ENCODE data around the gene EPHA2. TPM values are rescaled to one million over a fixed set of nuclear protein-coding genes. Genes with fewer than 3 reads are reported as not detected.

Gene EPHA2
- total RNA-seq: under 1 TPM in 2 of 5 experiments, not detected in 3; 0.59 to 0.61 TPM
- under 1 TPM in 1 of 2 donors, not detected in 1; 0.30 TPM for polyA plus RNA-seq
- 0.40 reads per million for total RNA-seq

GRCh38 chr1:16155537-16156410, at the start of gene EPHA2:
Gene EPHA2, minus strand, starts transcription at chr1:16156069. Its CDS starts 137 bp downstream, at chr1:16155932.
- H3K4me1 Mint-ChIP-seq: peaks cover 27 to 80% (median 55%) of the 10 kb centered on the region in 7 donors
- no peaks in the 10 kb centered on the region for H3K27me3 ChIP-seq (ENCODE audit: control insufficient read depth in 2 of 2, insufficient read depth in 2 of 2, low read length in 2 of 2)
- ATAC-seq: peak; percentile 20
- intact Hi-C loops (cut with micrococcal nuclease): loop anchor here in 1 of 2 donors (2.0 kb wide), 1 partner anchor 77 kb away; no protein-coding TSS in a partner anchor
- no peak for DNase-seq
- peak within 1 kb of the TSS in 6 of 9 donors; percentile 46 to 93 (median 70) for H3K27ac Mint-ChIP-seq
- H3K9me3 ChIP-seq (ENCODE audit: control insufficient read depth in 2 of 3, low read length in 3 of 3): no peaks in the 10 kb centered on the region
- ChIA-PET CTCF (interaction anchor here (0.8 to 1.1 kb wide), 3 partner anchors 31 to 77 kb away, joined by 4 to 8 read pairs (median 5); no protein-coding TSS in a partner anchor), POLR2A (interaction anchor here (0.6 to 1.4 kb wide), 3 partner anchors 13 to 340 kb away, joined by 3 to 5 read pairs (median 4); no protein-coding TSS in a partner anchor)
- peak within 1 kb of the TSS; percentile 51 for H3K4me3 ChIP-seq (ENCODE audit: low read length)
- H3K36me3 Mint-ChIP-seq: no peaks in the 10 kb centered on the region
- no peaks in the 10 kb centered on the region for H3K36me3 ChIP-seq (ENCODE audit: control insufficient read depth in 2 of 3, insufficient read depth in 3 of 3, low read length in 3 of 3)
- H3K4me1 ChIP-seq (ENCODE audit: control insufficient read depth in 2 of 2, insufficient read depth in 2 of 2, low read length in 2 of 2): peaks cover 24 to 38% of the 10 kb centered on the region in 2 donors
- H3K27ac ChIP-seq (ENCODE audit: low read depth, low read length): no peak within 1 kb of the TSS
- H3K9me3 Mint-ChIP-seq: no peaks in the 10 kb centered on the region
- peaks cover 0 to 61% (median 3%) of the 10 kb centered on the region in 5 donors for H3K27me3 Mint-ChIP-seq
- H3K4me3 Mint-ChIP-seq: peak within 1 kb of the TSS; percentile 33 to 86 (median 73)

- ATAC-seq (no peak), DNase-seq (no peak)
- peak overlapping the region; percentile 81 for H3K27ac ChIP-seq (ENCODE audit: low read depth, low read length)
- H3K9me3 ChIP-seq (ENCODE audit: control insufficient read depth in 2 of 3, low read length in 3 of 3): no peaks in the 10 kb centered on the region
- Mint-ChIP-seq H3K9me3 (peaks cover 0 to 2% (median 0%) of the 10 kb centered on the region in 11 donors), H3K27me3 (no peaks in the 10 kb centered on the region), H3K36me3 (peaks cover 0 to 11% (median 11%) of the 10 kb centered on the region in 5 donors), H3K4me1 (peaks cover 7 to 17% (median 13%) of the 10 kb centered on the region in 7 donors), H3K4me3 (peak overlapping the region in 4 of 10 donors; percentile 13 to 55 (median 20)), H3K27ac (peak overlapping the region in 2 of 9 donors; percentile 51 to 56)
- no peak overlapping the region for H3K4me3 ChIP-seq (ENCODE audit: low read length)
- intact Hi-C loops (cut with micrococcal nuclease): loop anchor here (1.0 to 10.0 kb wide), 9 partner anchors 39 to 709 kb away; partner anchors contain the start of genes DDI2 (in 1 of the 2), FBXO42 (in 1 of the 2), NBPF1 (in 1 of the 2) and NECAP2 (in 1 of the 2)
- H3K27me3 ChIP-seq (ENCODE audit: control insufficient read depth in 2 of 2, insufficient read depth in 2 of 2, low read length in 2 of 2): no peaks in the 10 kb centered on the region
- H3K4me1 ChIP-seq (ENCODE audit: control insufficient read depth in 2 of 2, insufficient read depth in 2 of 2, low read length in 2 of 2): peaks cover 9 to 15% of the 10 kb centered on the region in 2 donors
- CTCF ChIA-PET: interaction anchor here (1.2 to 3.0 kb wide), 6 partner anchors 16 to 126 kb away, joined by 3 to 16 read pairs (median 4); partner anchors contain the start of gene CPLANE2
- peaks cover 0 to 13% (median 0%) of the 10 kb centered on the region in 3 experiments for H3K36me3 ChIP-seq (ENCODE audit: control insufficient read depth in 2 of 3, insufficient read depth in 3 of 3, low read length in 3 of 3)
- POLR2A ChIA-PET: interaction anchor here (0.6 to 1.9 kb wide), 4 partner anchors 11 to 43 kb away, joined by 3 to 17 read pairs (median 4); no protein-coding TSS in a partner anchor
Measured at GRCh38 chr1:16205334-16205671, 49.4 kb upstream of the EPHA2 start.

GRCh38 chr1:16204634-16205333, 48.9 kb upstream of the EPHA2 start:
- ChIA-PET CTCF (interaction anchor here (1.2 to 3.0 kb wide), 6 partner anchors 17 to 125 kb away, joined by 3 to 16 read pairs (median 4); partner anchors contain the start of gene CPLANE2), POLR2A (interaction anchor here (0.6 to 1.5 kb wide), 2 partner anchors 39 to 43 kb away, joined by 3 to 5 read pairs; no protein-coding TSS in a partner anchor)
- H3K27me3 Mint-ChIP-seq: no peaks in the 10 kb centered on the region
- peak overlapping the region in 6 of 10 donors; percentile 48 to 69 (median 53) for H3K4me3 Mint-ChIP-seq
- Histone ChIP-seq H3K4me3 (ENCODE audit: low read length) (no peak overlapping the region), H3K27me3 (ENCODE audit: control insufficient read depth in 2 of 2, insufficient read depth in 2 of 2, low read length in 2 of 2) (no peaks in the 10 kb centered on the region), H3K36me3 (ENCODE audit: control insufficient read depth in 2 of 3, insufficient read depth in 3 of 3, low read length in 3 of 3) (peaks cover 0 to 16% (median 0%) of the 10 kb centered on the region in 3 experiments), H3K27ac (ENCODE audit: low read depth, low read length) (no peak overlapping the region), H3K4me1 (ENCODE audit: control insufficient read depth in 2 of 2, insufficient read depth in 2 of 2, low read length in 2 of 2) (peaks cover 9 to 15% of the 10 kb centered on the region in 2 donors), H3K9me3 (ENCODE audit: control insufficient read depth in 2 of 3, low read length in 3 of 3) (no peaks in the 10 kb centered on the region)
- peaks cover 0 to 2% (median 0%) of the 10 kb centered on the region in 11 donors for H3K9me3 Mint-ChIP-seq
- intact Hi-C loops (cut with micrococcal nuclease): loop anchor here (1.0 to 10.0 kb wide), 9 partner anchors 40 to 710 kb away; partner anchors contain the start of genes DDI2 (in 1 of the 2), FBXO42 (in 1 of the 2), NBPF1 (in 1 of the 2) and NECAP2 (in 1 of the 2)
- ATAC-seq: no peak
- peak overlapping the region in 5 of 9 donors; percentile 17 to 87 (median 65) for H3K27ac Mint-ChIP-seq
- peaks cover 0 to 11% (median 11%) of the 10 kb centered on the region in 5 donors for H3K36me3 Mint-ChIP-seq
- peak in 4 of 9 donors; percentile 20 to 38 (median 30) for DNase-seq
- peaks cover 7 to 17% (median 13%) of the 10 kb centered on the region in 7 donors for H3K4me1 Mint-ChIP-seq

GRCh38 chr1:16204216-16204615, 48.3 kb upstream of the EPHA2 start:
- H3K9me3 Mint-ChIP-seq: peaks cover 0 to 2% (median 0%) of the 10 kb centered on the region in 11 donors
- no peak overlapping the region for H3K4me3 ChIP-seq (ENCODE audit: low read length)
- intact Hi-C loops (cut with micrococcal nuclease): loop anchor here in 1 of 2 donors (10.0 kb wide), 2 partner anchors 411 to 711 kb away; partner anchors contain the start of gene NBPF1
- peaks cover 0 to 11% (median 11%) of the 10 kb centered on the region in 5 donors for H3K36me3 Mint-ChIP-seq
- POLR2A ChIA-PET: interaction anchor here (1.4 kb wide), 1 partner anchor 14 kb away, joined by 3 read pairs; no protein-coding TSS in a partner anchor
- ATAC-seq (no peak), DNase-seq (no peak)
- no peaks in the 10 kb centered on the region for H3K9me3 ChIP-seq (ENCODE audit: control insufficient read depth in 2 of 3, low read length in 3 of 3)
- CTCF ChIA-PET: interaction anchor here (1.1 to 3.0 kb wide), 5 partner anchors 34 to 125 kb away, joined by 3 to 16 read pairs (median 4); no protein-coding TSS in a partner anchor
- peak overlapping the region in 2 of 9 donors; percentile 17 to 23 for H3K27ac Mint-ChIP-seq
- no peaks in the 10 kb centered on the region for H3K27me3 ChIP-seq (ENCODE audit: control insufficient read depth in 2 of 2, insufficient read depth in 2 of 2, low read length in 2 of 2)
- peaks cover 0 to 19% (median 0%) of the 10 kb centered on the region in 3 experiments for H3K36me3 ChIP-seq (ENCODE audit: control insufficient read depth in 2 of 3, insufficient read depth in 3 of 3, low read length in 3 of 3)
- peak overlapping the region in 2 of 10 donors; percentile 17 to 69 for H3K4me3 Mint-ChIP-seq
- no peaks in the 10 kb centered on the region for H3K27me3 Mint-ChIP-seq
- H3K4me1 ChIP-seq (ENCODE audit: control insufficient read depth in 2 of 2, insufficient read depth in 2 of 2, low read length in 2 of 2): peaks cover 9 to 15% of the 10 kb centered on the region in 2 donors
- H3K4me1 Mint-ChIP-seq: peaks cover 7 to 17% (median 13%) of the 10 kb centered on the region in 7 donors
- no peak overlapping the region for H3K27ac ChIP-seq (ENCODE audit: low read depth, low read length)

- peaks cover 9 to 15% of the 10 kb centered on the region in 2 donors for H3K4me1 ChIP-seq (ENCODE audit: control insufficient read depth in 2 of 2, insufficient read depth in 2 of 2, low read length in 2 of 2)
- ChIA-PET POLR2A (interaction anchor here (1.4 kb wide), 1 partner anchor 14 kb away, joined by 3 read pairs; no protein-coding TSS in a partner anchor), CTCF (interaction anchor here (1.1 to 3.0 kb wide), 2 partner anchors 41 to 121 kb away, joined by 3 to 16 read pairs; no protein-coding TSS in a partner anchor)
- no peak overlapping the region for H3K4me3 ChIP-seq (ENCODE audit: low read length)
- H3K36me3 Mint-ChIP-seq: peaks cover 0 to 11% (median 11%) of the 10 kb centered on the region in 5 donors
- ATAC-seq (no peak), DNase-seq (no peak)
- no peak overlapping the region for H3K27ac ChIP-seq (ENCODE audit: low read depth, low read length)
- no peaks in the 10 kb centered on the region for H3K9me3 ChIP-seq (ENCODE audit: control insufficient read depth in 2 of 3, low read length in 3 of 3)
- H3K4me1 Mint-ChIP-seq: peaks cover 7 to 22% (median 13%) of the 10 kb centered on the region in 7 donors
- no peaks in the 10 kb centered on the region for H3K27me3 ChIP-seq (ENCODE audit: control insufficient read depth in 2 of 2, insufficient read depth in 2 of 2, low read length in 2 of 2)
- H3K27ac Mint-ChIP-seq: peak overlapping the region in 3 of 9 donors; percentile 4 to 57 (median 23)
- H3K27me3 Mint-ChIP-seq: no peaks in the 10 kb centered on the region
- H3K36me3 ChIP-seq (ENCODE audit: control insufficient read depth in 2 of 3, insufficient read depth in 3 of 3, low read length in 3 of 3): peaks cover 0 to 19% (median 0%) of the 10 kb centered on the region in 3 experiments
- intact Hi-C loops (cut with micrococcal nuclease): loop anchor here in 1 of 2 donors (10.0 kb wide), 2 partner anchors 411 to 711 kb away; partner anchors contain the start of gene NBPF1
- peaks cover 0 to 2% (median 0%) of the 10 kb centered on the region in 11 donors for H3K9me3 Mint-ChIP-seq
- H3K4me3 Mint-ChIP-seq: no peak overlapping the region
Measured at GRCh38 chr1:16203550-16203949, 47.7 kb upstream of the EPHA2 start.
